ENCODE results near the gene DNAH1.
A peak's percentile ranks its signal among the peaks of the same experiment; 100 is the strongest.

The DNAH1 gene

DNA sequence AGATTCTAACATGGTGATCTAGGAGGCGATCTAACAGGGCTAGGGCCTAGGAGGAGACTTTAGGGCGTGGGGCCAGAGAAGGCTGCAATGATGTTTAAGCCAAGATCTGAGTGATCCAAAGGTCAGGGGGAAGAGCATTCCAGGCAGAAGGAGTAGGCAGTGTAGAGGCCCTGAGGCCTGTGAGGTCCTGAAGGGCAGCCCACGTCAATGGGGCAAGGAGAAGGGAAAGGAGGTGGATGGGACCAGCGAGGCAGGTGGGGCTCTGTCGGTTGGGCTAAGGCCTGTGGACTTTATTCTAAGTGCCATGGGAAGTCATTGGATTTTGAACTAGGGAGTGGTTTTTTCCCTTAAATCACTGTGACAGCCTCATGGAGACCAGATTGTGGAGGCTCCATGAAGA is 10.2 kb upstream of the DNAH1 start:
- H3K4me3 ChIP-seq (ENCODE audit: low read length): no peak overlapping the region
- DNase-seq (ENCODE audit: low read depth): no peak
- TF ChIP-seq, protein P1, sequence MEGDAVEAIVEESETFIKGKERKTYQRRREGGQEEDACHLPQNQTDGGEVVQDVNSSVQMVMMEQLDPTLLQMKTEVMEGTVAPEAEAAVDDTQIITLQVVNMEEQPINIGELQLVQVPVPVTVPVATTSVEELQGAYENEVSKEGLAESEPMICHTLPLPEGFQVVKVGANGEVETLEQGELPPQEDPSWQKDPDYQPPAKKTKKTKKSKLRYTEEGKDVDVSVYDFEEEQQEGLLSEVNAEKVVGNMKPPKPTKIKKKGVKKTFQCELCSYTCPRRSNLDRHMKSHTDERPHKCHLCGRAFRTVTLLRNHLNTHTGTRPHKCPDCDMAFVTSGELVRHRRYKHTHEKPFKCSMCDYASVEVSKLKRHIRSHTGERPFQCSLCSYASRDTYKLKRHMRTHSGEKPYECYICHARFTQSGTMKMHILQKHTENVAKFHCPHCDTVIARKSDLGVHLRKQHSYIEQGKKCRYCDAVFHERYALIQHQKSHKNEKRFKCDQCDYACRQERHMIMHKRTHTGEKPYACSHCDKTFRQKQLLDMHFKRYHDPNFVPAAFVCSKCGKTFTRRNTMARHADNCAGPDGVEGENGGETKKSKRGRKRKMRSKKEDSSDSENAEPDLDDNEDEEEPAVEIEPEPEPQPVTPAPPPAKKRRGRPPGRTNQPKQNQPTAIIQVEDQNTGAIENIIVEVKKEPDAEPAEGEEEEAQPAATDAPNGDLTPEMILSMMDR (conservative IDR thresholded peaks at IDR 0.05; ENCODE audit: low read depth, low read length): no peak

DNA sequence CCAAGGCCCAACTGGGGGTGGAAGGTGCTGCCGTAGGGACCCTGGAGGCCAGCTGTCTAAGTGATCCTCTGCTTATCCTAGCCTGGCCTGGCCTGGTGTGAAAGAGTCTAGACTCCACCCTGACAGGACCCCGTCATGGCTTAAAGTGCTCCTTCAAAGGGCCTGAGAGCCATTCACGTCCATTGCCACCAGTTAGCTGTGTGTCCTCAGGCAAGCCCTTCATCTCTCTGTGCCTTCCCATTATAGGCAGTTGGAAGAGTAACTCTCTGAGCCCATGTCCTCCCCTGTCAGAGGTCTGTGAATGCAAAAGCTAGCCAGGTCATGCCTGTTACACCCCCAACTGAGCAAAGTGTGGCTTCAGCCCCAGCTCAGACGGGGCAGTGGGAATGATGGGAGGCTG is 9.1 kb upstream of the DNAH1 start:
- DNase-seq (ENCODE audit: low read depth): no peak
- TF ChIP-seq, protein P1 (conservative IDR thresholded peaks at IDR 0.05; ENCODE audit: low read depth, low read length): no peak
- no peak overlapping the region for H3K4me3 ChIP-seq (ENCODE audit: low read length)

DNA sequence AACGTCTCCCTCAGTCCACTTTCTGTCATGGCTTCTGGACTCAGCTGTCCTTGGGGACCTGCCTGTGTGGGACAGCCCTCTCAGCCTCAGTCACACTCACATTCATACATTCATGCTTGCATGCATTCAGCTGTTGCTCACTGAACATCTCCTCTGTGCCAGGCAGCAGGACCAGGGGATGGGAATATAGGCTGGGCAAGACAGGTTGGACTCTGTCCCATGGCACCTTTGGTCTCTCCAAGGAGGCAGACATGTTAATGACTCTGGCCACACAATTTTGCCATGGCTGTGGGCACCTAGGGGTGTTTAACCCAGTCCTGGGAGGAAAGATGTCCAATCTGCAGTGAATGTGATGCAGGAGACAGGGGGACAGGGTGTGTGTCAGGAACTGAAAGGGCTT is 7.8 kb upstream of the DNAH1 start:
- TF ChIP-seq, protein P1 (conservative IDR thresholded peaks at IDR 0.05; ENCODE audit: low read depth, low read length): no peak
- DNase-seq (ENCODE audit: low read depth): no peak
- H3K4me3 ChIP-seq (ENCODE audit: low read length): no peak overlapping the region

DNA sequence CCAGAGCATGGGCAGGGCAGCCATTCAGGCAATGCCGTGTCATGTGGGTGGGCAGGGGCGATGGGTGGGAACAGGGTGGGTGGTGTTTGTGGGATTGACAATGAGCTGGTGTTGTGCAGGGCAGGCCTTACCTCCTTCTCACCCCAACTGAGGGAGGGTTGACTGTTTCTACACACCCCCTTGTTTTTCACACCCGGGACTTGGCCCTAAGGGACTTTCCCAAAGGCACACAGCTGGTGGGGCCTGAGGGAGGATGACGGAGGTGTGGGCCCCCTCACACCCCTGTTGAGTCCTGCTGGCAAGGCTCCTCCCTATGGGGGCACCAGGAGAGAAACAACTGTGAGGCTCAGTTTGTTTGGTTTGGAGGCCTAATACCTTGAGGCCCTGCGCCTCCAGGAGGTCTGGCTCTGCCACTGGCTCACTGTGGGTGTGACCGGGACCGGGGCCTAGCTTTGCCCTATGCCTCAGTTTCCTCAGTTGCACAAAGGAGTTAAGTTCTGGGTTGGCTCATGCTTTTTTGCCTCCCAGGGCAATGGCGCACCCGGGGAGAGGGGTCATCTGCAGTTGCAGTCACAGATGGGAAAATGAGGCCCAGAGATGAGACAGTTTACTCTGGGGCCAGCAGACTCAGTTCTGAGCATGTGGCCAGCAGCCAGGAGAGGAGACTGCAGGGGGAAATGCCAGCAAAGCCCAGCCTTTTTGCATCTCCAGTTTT is 5.1 kb upstream of the DNAH1 start:
- DNase-seq (ENCODE audit: low read depth): no peak
- TF ChIP-seq, protein P1 (conservative IDR thresholded peaks at IDR 0.05; ENCODE audit: low read depth, low read length): no peak

DNA sequence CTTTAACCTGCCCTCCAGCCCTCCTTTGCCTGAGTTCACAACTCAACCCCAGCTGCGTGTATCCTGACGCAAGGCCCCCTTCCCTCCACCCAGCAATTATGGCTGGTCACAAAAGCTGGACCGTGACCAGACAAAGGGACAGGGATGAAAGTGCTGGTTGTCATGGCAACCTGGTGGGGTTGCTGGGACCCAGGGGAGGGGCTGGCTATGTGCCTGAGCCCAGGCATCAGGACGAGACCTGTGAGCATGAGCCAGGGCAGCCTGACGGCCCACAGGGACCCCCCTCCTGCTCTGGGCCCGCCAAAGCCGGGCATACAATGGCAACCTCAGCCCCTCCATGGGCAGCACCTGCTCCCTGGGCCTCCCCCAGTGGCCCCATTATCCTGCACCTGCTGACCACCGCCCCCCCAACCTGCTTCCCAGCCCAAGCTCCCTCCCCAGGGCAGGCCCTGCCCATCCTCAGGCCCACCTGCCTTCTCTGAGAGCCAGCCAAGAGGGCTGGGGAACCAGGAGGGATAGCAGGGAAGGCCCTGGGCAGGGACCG is 4.5 kb upstream of the DNAH1 start:
- TF ChIP-seq, protein P1 (conservative IDR thresholded peaks at IDR 0.05; ENCODE audit: low read depth, low read length): no peak
- H3K4me3 ChIP-seq (ENCODE audit: low read length): no peak overlapping the region
- DNase-seq (ENCODE audit: low read depth): no peak

More for the DNA sequence above, 5.1 kb upstream of the DNAH1 start:
- no peak overlapping the region for H3K4me3 ChIP-seq (ENCODE audit: low read length)

DNA sequence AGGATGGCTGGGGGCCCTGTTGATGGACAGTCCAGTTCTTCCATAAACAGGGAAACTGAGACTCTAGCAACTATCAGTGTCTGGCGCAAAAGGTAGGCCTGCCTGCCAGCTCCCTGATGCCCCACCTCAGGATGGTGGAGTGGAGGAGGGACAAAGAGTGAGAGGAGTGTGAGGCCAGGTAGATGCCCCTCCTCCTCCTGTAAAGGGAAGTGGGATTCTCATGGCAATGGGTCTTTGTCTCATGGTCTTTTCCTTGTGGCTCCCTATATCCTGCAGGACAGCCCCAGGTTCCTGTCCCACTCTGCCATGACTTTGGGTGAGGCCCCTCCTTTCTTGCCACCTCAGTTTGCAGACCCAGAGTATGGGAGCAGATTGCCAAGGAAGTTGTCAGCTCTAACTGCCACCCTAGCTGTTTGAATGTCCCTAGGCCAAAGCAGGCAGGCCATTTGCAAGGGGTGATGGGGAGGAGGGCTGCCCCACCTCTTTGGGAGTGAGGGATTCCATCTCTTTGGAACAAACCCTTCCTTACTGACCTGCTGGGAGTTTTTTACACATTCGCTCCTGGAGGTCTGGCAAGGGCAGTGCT is 2.8 kb upstream of the DNAH1 start:
- DNase-seq (ENCODE audit: low read depth): no peak
- TF ChIP-seq, protein P1 (conservative IDR thresholded peaks at IDR 0.05; ENCODE audit: low read depth, low read length): no peak
- H3K4me3 ChIP-seq (ENCODE audit: low read length): no peak overlapping the region

DNA sequence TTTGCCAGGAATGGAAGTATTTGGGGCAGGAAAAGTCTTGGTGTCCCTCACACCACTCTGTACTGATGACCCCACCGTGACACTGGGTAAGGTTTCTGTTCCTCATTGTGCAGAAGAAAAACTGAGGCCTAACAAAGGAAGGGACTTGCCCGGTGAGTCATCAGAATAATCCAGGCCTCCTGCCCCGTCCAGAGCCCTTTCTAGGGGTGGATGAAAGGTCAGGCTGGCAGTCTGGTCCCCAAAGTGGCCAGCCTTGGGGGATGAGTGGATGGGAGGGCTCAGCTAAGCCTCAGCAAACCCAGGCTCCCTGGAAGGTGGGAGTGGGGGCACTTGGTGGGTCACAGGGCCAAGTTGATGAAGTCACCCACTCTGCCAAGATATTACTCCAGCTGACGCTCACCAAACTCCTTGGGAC is 2.3 kb upstream of the DNAH1 start:
- peak; percentile 43 for DNase-seq (ENCODE audit: low read depth)
- no peak overlapping the region for H3K4me3 ChIP-seq (ENCODE audit: low read length)
- TF ChIP-seq, protein P1 (conservative IDR thresholded peaks at IDR 0.05; ENCODE audit: low read depth, low read length): no peak

Data from retinal pigment epithelial cell (primary cell).